Measurements from ENCODE around the gene MCCD1. TPM values are rescaled to one million over a fixed set of nuclear protein-coding genes. Genes with fewer than 3 reads are reported as not detected.
"Not testable (repeated sequence)": the region's sequence is repeated elsewhere in the genome, so short reads cannot be mapped to it uniquely, and the experiment has no call there.

Gene MCCD1
- total RNA-seq, 1 donor from 2014 or later: not detected

GRCh38 chr6:31489086-31489485 lies 39.7 kb upstream of the MCCD1 start:
- no peak for DNase-seq (ENCODE audit: low read depth)
- TF ChIP-seq CTCF (conservative IDR thresholded peaks at IDR 0.05; ENCODE audit: low read depth, low read length): no peak
- H3K4me3 ChIP-seq (ENCODE audit: low read depth, low read length): no peak overlapping the region

- DNase-seq (ENCODE audit: low read depth): no peak
- no peak overlapping the region for H3K4me3 ChIP-seq (ENCODE audit: low read depth, low read length)
- no peak for TF ChIP-seq CTCF (conservative IDR thresholded peaks at IDR 0.05; ENCODE audit: low read depth, low read length)
Observed at GRCh38 chr6:31490115-31490873, 38.5 kb upstream of the MCCD1 start.

GRCh38 chr6:31493550-31493874 lies 35.2 kb upstream of the MCCD1 start:
- not testable (repeated sequence) for DNase-seq (ENCODE audit: low read depth)
- peak overlapping the region; percentile 63 for H3K4me3 ChIP-seq (ENCODE audit: low read depth, low read length)

- H3K4me3 ChIP-seq (ENCODE audit: low read depth, low read length): peak overlapping the region; percentile 63
- no peak for DNase-seq (ENCODE audit: low read depth)
- peak; percentile 75 for TF ChIP-seq CTCF (conservative IDR thresholded peaks at IDR 0.05; ENCODE audit: low read depth, low read length)
Observed at GRCh38 chr6:31493875-31494694, 34.7 kb upstream of the MCCD1 start.

- no peak for TF ChIP-seq CTCF (conservative IDR thresholded peaks at IDR 0.05; ENCODE audit: low read depth, low read length)
- peak overlapping the region; percentile 63 for H3K4me3 ChIP-seq (ENCODE audit: low read depth, low read length)
- DNase-seq (ENCODE audit: low read depth): no peak
Observed at GRCh38 chr6:31495580-31495979, 33.2 kb upstream of the MCCD1 start.

- DNase-seq (ENCODE audit: low read depth); H3K4me3 ChIP-seq (ENCODE audit: low read depth, low read length): not testable (repeated sequence)
Observed at GRCh38 chr6:31496826-31497225, 31.9 kb upstream of the MCCD1 start.

- H3K4me3 ChIP-seq (ENCODE audit: low read depth, low read length): peak within 1 kb of the TSS; percentile 85
- DNase-seq (ENCODE audit: low read depth): peak; percentile 48
- TF ChIP-seq CTCF (conservative IDR thresholded peaks at IDR 0.05; ENCODE audit: low read depth, low read length): no peak
Observed at GRCh38 chr6:31497531-31498476, 31.0 kb upstream of the MCCD1 start, which contains the start of gene MICB. MICB (plus strand) TSS chr6:31498145; CDS start chr6:31498194, 49 bp downstream.
